ENCODE data around the gene PITPNM3. TPM values are rescaled to one million over a fixed set of nuclear protein-coding genes. Genes with fewer than 3 reads are reported as not detected.

The PITPNM3 gene
- polyA plus RNA-seq, 3 donors = 0.29 TPM; not detected in 2

- 72% methylated on average over 2 of the region's 3 CpGs for WGBS (ENCODE audit: insufficient coverage)
- H3K27ac Mint-ChIP-seq = no peak overlapping the region
- Histone ChIP-seq H2AFZ (ENCODE audit: insufficient read depth, low read depth, low read length, poor library complexity, severe bottlenecking) (no peak overlapping the region), H3K27me3 (ENCODE audit: control insufficient read depth in 2 of 2, insufficient read depth in 2 of 2, low read length in 2 of 2) (peaks cover 0 to 11% of the 10 kb centered on the region in 2 donors), H3K79me2 (ENCODE audit: insufficient read depth, low read length) (no peaks in the 10 kb centered on the region), H3K27ac (ENCODE audit: low read depth in 1 of 2, low read length in 2 of 2) (no peak overlapping the region), H3K4me3 (replicated peaks in 1 of 3; ENCODE audit: low read depth in 2 of 3, low read length in 3 of 3) (no peak overlapping the region), H4K20me1 (ENCODE audit: insufficient read depth, low read length) (no peaks in the 10 kb centered on the region), H3K36me3 (replicated peaks in 1 of 2; ENCODE audit: control insufficient read depth in 1 of 2, insufficient read depth in 2 of 2, low read length in 2 of 2) (no peaks in the 10 kb centered on the region), H3K4me2 (replicated peaks; ENCODE audit: extremely low read depth, low read length, poor library complexity, severe bottlenecking) (no peak overlapping the region), H3K4me1 (ENCODE audit: control insufficient read depth in 1 of 2, insufficient read depth in 2 of 2, low read length in 2 of 2) (no peaks in the 10 kb centered on the region), H3K9ac (ENCODE audit: insufficient read depth, low read length, poor library complexity, severe bottlenecking) (no peak overlapping the region), H3K9me3 (replicated peaks in 1 of 2; ENCODE audit: control insufficient read depth in 1 of 2, insufficient read depth in 1 of 2, low read length in 2 of 2) (no peaks in the 10 kb centered on the region)
- H3K9me3 Mint-ChIP-seq = peaks cover 0 to 2% (median 0%) of the 10 kb centered on the region in 7 donors
- intact Hi-C loops (cut with micrococcal nuclease) = no loop called here
- H3K36me3 Mint-ChIP-seq = no peaks in the 10 kb centered on the region
- H3K4me1 Mint-ChIP-seq = no peaks in the 10 kb centered on the region
- no peak overlapping the region for H3K4me3 Mint-ChIP-seq
- DNase-seq = no peak
- TF ChIP-seq CTCF (IDR thresholded peaks at IDR 0.05) = no peak
- peaks cover 10 to 18% (median 18%) of the 10 kb centered on the region in 3 donors for H3K27me3 Mint-ChIP-seq (ENCODE audit: low read depth in 3 of 3)
These were observed 55.0 kb downstream of the PITPNM3 start for GRCh38 chr17:6501359-6501758.

DNA sequence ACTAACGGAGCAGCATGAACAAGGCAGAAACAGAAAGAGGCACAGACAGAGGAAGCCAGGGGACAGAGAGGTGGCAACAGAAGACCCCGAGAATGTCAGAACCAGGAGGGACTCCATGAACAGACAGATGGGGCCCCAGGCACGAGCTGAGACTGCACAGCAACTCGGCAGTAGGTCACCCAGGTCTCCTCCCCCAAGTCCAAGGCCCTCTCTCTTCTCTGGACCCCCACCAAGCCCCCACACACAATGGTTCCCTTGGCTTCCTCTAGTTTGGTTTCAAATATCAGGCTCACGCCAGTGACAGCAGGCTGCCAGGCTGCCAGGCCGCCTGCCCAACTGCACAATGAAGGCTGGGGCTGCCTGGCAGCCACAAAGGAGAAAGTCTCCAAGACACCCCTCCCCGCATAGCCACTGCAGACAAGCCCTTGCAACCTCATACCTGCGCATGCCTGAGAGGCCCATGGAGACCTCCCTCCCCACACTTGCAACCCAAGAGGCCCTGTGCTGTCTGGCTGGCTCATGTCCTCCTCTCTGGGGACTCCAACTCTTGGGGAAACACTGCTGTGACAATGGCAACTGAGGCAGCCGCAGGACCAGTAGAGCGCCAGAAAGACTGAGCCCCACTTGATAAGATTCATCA, 57.3 kb downstream of the PITPNM3 start:
- Histone ChIP-seq H3K4me2 (replicated peaks; ENCODE audit: extremely low read depth, low read length, poor library complexity, severe bottlenecking) (no peak overlapping the region), H2AFZ (ENCODE audit: insufficient read depth, low read depth, low read length, poor library complexity, severe bottlenecking) (no peak overlapping the region), H3K9ac (ENCODE audit: insufficient read depth, low read length, poor library complexity, severe bottlenecking) (no peak overlapping the region), H3K4me3 (replicated peaks in 1 of 3; ENCODE audit: low read depth in 2 of 3, low read length in 3 of 3) (no peak overlapping the region), H3K27me3 (ENCODE audit: control insufficient read depth in 2 of 2, insufficient read depth in 2 of 2, low read length in 2 of 2) (peaks cover 0 to 20% of the 10 kb centered on the region in 2 donors), H3K27ac (ENCODE audit: low read depth in 1 of 2, low read length in 2 of 2) (no peak overlapping the region), H3K9me3 (replicated peaks in 1 of 2; ENCODE audit: control insufficient read depth in 1 of 2, insufficient read depth in 1 of 2, low read length in 2 of 2) (no peaks in the 10 kb centered on the region), H4K20me1 (ENCODE audit: insufficient read depth, low read length) (no peaks in the 10 kb centered on the region), H3K79me2 (ENCODE audit: insufficient read depth, low read length) (no peaks in the 10 kb centered on the region), H3K36me3 (replicated peaks in 1 of 2; ENCODE audit: control insufficient read depth in 1 of 2, insufficient read depth in 2 of 2, low read length in 2 of 2) (no peaks in the 10 kb centered on the region), H3K4me1 (ENCODE audit: control insufficient read depth in 1 of 2, insufficient read depth in 2 of 2, low read length in 2 of 2) (no peaks in the 10 kb centered on the region)
- Mint-ChIP-seq H3K4me3 (no peak overlapping the region), H3K36me3 (no peaks in the 10 kb centered on the region), H3K27ac (no peak overlapping the region), H3K4me1 (peaks cover 3% of the 10 kb centered on the region), H3K9me3 (peaks cover 0 to 3% (median 2%) of the 10 kb centered on the region in 7 donors), H3K27me3 (ENCODE audit: low read depth in 3 of 3) (peaks cover 20 to 34% (median 25%) of the 10 kb centered on the region in 3 donors)
- 92% methylated on average over 9 of the region's 10 CpGs for whole genome bisulfite sequencing (ENCODE audit: insufficient coverage)
- intact Hi-C loops (cut with micrococcal nuclease) = no loop called here
- TF ChIP-seq CTCF (IDR thresholded peaks at IDR 0.05) = no peak
- DNase-seq = no peak
